Prostate gland (tissue), 2 donors: Measurements from ENCODE around the gene CYP3A5. TPM values are rescaled to one million over a fixed set of nuclear protein-coding genes. Genes with fewer than 3 reads are reported as not detected.

ENCODE experiments used
- DNase-seq: peaks from one replicate; pipeline ENCODE4 v3.0.0-alpha.2; 2019; ENCODE audit warnings: low spot score
- H3K27ac ChIP-seq, 2 donors: fragments of 200-600 bp; sonication (generic); 2 replicates each; pipeline ENCODE4 v1.5.1; 2017 to 2019
- H3K27me3 ChIP-seq: fragments of 200-600 bp; sonication (generic); replicated peaks from 2 replicates; pipeline ENCODE4 v1.5.1; 2019; ENCODE audit not compliant: insufficient read depth
- H3K36me3 ChIP-seq, 2 donors: fragments of 200-600 bp; sonication (generic); 1 replicate in 1 of 2; 2 replicates in 1 of 2; pipeline versions ENCODE4 v1.5.1 to v1.8.1; 2017 to 2019
- H3K4me1 ChIP-seq: fragments of 200-600 bp; sonication (generic); replicated peaks from 2 replicates; pipeline ENCODE4 v1.5.1; 2019
- H3K4me3 ChIP-seq, 2 donors: fragments of 200-600 bp; sonication (generic); 2 replicates each; pipeline ENCODE4 v1.5.1; 2017 to 2019
- H3K9me3 ChIP-seq: fragments of 200-600 bp; sonication (generic); 2 replicates; pipeline ENCODE4 v1.5.1; 2017
- POLR2A ChIP-seq: fragments of 450-650 bp; IDR thresholded peaks from one replicate; pipeline ENCODE4 v1.6.1; 2016; ENCODE audit warnings: antibody characterized with exemption, mild to moderate bottlenecking
- POLR2AphosphoS5 ChIP-seq: sonication (generic); formaldehyde crosslinking; IDR thresholded peaks from one replicate; pipeline ENCODE4 v1.6.1; 2017; ENCODE audit warnings: antibody characterized with exemption
- WGBS: methylation state at CpG from one replicate; pipeline ENCODE4 v1.1.5; 2018; 5-methylcytosine and 5-hydroxymethylcytosine counted together
- intact Hi-C: fragments of 100-400 bp; cut with DNase I; formaldehyde crosslinking; loops from one replicate; pipeline ENCODE4 v1.14.2; 2022
- total RNA-seq, 2 donors: library from RNA; depleted of rRNA; stranded (reverse); fragments of >200 nt; gene quantifications; one replicate each; pipeline ENCODE4 v1.1.0, GENCODE V29; 2016
- TF ChIP-seq, protein P1 (sequence below), 4 experiments: fragments of 200-600 bp in 2 of 4; fragments of 450-650 bp in 2 of 4; sonication (generic) in 2 of 4; IDR thresholded peaks; 1 replicate in 3 of 4; 2 replicates in 1 of 4; pipeline ENCODE4 v1.5.1; 2016 to 2019; ENCODE audit warnings: antibody characterized with exemption in 4 of 4, mild to moderate bottlenecking in 2 of 4, moderate library complexity in 2 of 4

The CYP3A5 gene
- total RNA-seq, 2 donors from 2014 or later = 80.5 to 88.9 TPM

DNA sequence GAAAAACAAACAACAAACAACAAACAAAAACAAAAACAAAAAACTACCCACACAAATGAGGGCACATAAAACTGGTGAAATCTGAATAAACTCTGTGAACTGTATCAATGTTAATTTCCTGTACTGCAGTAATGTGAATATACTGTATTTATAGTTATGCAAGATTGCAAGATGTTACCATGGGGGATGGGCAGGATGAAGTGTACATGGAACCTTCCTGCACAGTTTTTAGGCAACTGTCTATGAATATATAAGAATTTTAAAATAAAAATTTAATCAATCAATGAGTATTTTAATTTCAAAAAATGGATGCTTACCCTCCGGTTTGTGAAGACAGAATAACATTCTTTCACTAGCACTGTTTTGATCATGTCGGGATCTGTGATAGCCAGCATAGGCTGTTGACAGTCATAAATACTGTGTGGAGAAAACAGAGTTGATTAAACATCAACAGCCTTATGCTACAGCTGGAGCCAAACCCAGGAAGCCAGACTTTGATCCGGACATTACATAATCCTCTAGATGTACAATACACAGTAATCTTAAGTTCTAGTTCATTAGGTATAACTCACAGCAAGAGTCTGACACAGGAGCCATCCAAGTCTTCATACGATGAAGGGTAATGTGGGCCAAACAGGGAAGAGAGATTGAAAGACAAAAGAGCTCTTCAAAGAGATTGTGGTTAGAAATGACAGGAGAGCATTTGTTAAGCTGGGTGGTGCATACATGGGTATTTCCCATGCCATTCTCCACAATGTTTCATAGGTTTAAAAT lies 40.4 kb upstream of the CYP3A5 start:
- H3K9me3 ChIP-seq = no peaks in the 10 kb centered on the region
- no peaks in the 10 kb centered on the region for H3K4me1 ChIP-seq
- no peaks in the 10 kb centered on the region for H3K36me3 ChIP-seq
- no peak overlapping the region for H3K4me3 ChIP-seq
- no peak overlapping the region for H3K27ac ChIP-seq
- no peak for DNase-seq
- H3K27me3 ChIP-seq = no peaks in the 10 kb centered on the region
- intact Hi-C loops = no loop called here
- WGBS = 46% methylated on average over 4 of the region's 4 CpGs
- TF ChIP-seq POLR2A (no peak), POLR2AphosphoS5 (no peak)
- TF ChIP-seq, protein P1, sequence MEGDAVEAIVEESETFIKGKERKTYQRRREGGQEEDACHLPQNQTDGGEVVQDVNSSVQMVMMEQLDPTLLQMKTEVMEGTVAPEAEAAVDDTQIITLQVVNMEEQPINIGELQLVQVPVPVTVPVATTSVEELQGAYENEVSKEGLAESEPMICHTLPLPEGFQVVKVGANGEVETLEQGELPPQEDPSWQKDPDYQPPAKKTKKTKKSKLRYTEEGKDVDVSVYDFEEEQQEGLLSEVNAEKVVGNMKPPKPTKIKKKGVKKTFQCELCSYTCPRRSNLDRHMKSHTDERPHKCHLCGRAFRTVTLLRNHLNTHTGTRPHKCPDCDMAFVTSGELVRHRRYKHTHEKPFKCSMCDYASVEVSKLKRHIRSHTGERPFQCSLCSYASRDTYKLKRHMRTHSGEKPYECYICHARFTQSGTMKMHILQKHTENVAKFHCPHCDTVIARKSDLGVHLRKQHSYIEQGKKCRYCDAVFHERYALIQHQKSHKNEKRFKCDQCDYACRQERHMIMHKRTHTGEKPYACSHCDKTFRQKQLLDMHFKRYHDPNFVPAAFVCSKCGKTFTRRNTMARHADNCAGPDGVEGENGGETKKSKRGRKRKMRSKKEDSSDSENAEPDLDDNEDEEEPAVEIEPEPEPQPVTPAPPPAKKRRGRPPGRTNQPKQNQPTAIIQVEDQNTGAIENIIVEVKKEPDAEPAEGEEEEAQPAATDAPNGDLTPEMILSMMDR (IDR thresholded peaks at IDR 0.05) = no peak

DNA sequence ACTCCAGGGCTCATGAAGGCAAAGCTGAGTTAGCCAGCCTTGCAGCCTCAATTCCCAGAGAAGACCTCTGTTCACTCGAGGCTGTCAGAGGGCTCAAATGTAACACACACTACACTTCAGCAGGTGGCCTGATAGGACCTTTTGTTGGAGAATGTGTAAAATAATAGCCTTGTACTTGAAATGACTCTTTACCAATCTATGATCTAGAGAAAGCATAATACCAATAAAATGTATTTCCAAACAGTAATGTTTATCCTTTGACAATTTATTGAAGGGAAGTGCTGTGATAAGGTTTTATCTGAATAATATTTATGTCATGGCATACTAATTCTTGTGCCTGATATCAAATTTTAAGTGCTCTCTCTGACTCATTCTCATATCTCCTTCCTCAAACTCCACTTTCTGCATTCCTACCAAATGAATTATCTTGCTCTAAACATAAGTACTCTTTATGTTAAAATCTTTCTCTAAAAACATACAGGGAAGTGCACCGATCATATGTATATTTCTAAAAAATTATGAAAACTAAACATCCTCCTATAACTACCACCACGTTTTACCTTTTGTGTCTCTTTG lies 34.3 kb upstream of the CYP3A5 start:
- Histone ChIP-seq H3K9me3 (no peaks in the 10 kb centered on the region), H3K4me3 (no peak overlapping the region), H3K36me3 (no peaks in the 10 kb centered on the region), H3K4me1 (no peaks in the 10 kb centered on the region), H3K27ac (no peak overlapping the region), H3K27me3 (no peaks in the 10 kb centered on the region)
- intact Hi-C loops = no loop called here
- DNase-seq = no peak
- TF ChIP-seq POLR2A (no peak), POLR2AphosphoS5 (no peak)
- TF ChIP-seq, protein P1 (IDR thresholded peaks at IDR 0.05) = no peak
- 65% methylated on average over 3 of the region's 3 CpGs for WGBS

DNA sequence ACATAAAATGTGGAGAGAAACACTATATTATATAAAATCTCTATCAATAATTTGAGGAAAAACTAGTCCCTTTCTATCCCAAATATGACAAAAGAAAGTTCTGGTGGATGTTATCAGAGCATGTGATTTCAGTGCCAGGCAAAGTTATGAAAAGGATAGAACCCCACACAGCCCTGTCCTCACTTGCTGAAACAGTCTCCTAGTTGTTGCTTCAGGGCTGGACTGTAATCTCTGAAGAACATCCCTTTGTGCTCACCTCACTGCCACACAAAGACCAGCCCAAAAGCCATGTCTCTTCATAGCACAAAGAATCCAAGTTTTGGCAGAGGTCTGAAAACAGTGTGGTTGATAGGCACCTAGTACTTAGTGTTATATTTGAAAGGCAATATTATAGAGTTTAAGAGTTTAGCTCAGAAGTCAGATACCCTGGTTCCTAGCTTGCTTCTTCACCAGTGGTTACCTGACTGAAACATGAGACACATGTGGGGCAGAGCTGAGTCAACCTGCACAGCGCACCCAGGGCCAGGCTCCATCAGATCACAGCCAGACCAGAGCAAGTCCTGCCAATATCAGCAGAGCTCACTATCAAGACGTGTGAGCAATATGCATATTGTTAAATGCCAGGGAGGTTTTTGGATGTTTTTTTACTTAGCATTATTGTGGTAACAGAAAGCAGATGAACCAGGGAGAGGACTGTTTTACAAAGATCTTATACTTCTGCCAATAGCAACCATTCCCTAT lies 30.2 kb upstream of the CYP3A5 start:
- 83% methylated on average over 2 of the region's 2 CpGs for WGBS
- no peaks in the 10 kb centered on the region for H3K4me1 ChIP-seq
- intact Hi-C loops = no loop called here

DNA sequence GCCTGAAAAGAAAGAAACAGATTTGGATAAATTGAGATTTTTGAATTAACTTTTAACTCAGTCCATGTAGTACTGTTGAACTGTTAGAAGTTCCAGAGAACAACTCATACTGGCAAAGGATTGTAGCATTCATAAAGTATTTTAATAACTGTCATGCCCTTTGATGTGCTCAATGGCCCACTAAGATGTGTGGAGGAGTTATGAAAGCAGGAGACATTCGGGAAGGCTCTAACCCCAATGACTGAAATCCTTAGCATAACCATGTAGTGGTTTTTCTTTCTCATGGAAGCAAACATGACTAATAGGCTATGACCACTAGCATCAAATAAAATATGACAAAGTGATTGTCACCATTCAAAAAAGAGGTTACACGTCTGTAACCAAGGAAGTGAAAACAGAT lies 29.5 kb upstream of the CYP3A5 start:
- Histone ChIP-seq H3K4me1 (no peaks in the 10 kb centered on the region), H3K9me3 (no peaks in the 10 kb centered on the region), H3K27ac (no peak overlapping the region), H3K36me3 (no peaks in the 10 kb centered on the region), H3K27me3 (no peaks in the 10 kb centered on the region), H3K4me3 (no peak overlapping the region)
- TF ChIP-seq POLR2A (no peak), POLR2AphosphoS5 (no peak)
- TF ChIP-seq, protein P1 (IDR thresholded peaks at IDR 0.05) = no peak
- intact Hi-C loops = no loop called here
- DNase-seq = no peak
- 98% methylated on average over 2 of the region's 2 CpGs for WGBS

More for the DNA sequence above, 30.2 kb upstream of the CYP3A5 start:
- no peaks in the 10 kb centered on the region for H3K36me3 ChIP-seq
- no peak overlapping the region for H3K4me3 ChIP-seq
- TF ChIP-seq POLR2AphosphoS5 (no peak), POLR2A (no peak)
- TF ChIP-seq, protein P1 (IDR thresholded peaks at IDR 0.05) = no peak
- H3K9me3 ChIP-seq = no peaks in the 10 kb centered on the region
- no peak for DNase-seq
- H3K27ac ChIP-seq = no peak overlapping the region
- H3K27me3 ChIP-seq = no peaks in the 10 kb centered on the region
